Measurements from ENCODE around the gene NSD2. TPM values are rescaled to one million over a fixed set of nuclear protein-coding genes. Genes with fewer than 3 reads are reported as not detected.
A peak's percentile ranks its signal among the peaks of the same experiment; 100 is the strongest.

Gene NSD2
- polyA plus RNA-seq, 1 donor from 2014 or later = 51.6 TPM

- Histone ChIP-seq H3K9ac (ENCODE audit: low read length) (peak overlapping the region; percentile 94), H3K9me3 (ENCODE audit: low read length) (no peaks in the 10 kb centered on the region), H3K4me3 (ENCODE audit: low read length) (peak overlapping the region; percentile 96), H3K36me3 (ENCODE audit: insufficient read depth, low read length) (no peaks in the 10 kb centered on the region), H3K9me2 (ENCODE audit: insufficient read depth, low read length) (no peaks in the 10 kb centered on the region), H3K4me2 (ENCODE audit: low read length) (peak overlapping the region; percentile 95), H3K27ac (ENCODE audit: low read length) (peak overlapping the region; percentile 96), H4K20me1 (ENCODE audit: insufficient read depth) (no peaks in the 10 kb centered on the region), H3F3A (ENCODE audit: insufficient read depth, low read length, poor library complexity, severe bottlenecking) (peaks cover 6% of the 10 kb centered on the region), H2AFZ (ENCODE audit: low read depth, low read length) (peak overlapping the region; percentile 75), H3K79me2 (replicated peaks; ENCODE audit: insufficient read depth, low read length) (peaks cover 30% of the 10 kb centered on the region), H3K27me3 (ENCODE audit: insufficient read depth, low read depth, low read length) (no peaks in the 10 kb centered on the region)
- TF ChIP-seq TAF1 (IDR thresholded peaks at IDR 0.05; ENCODE audit: low read depth) (no peak), POLR2AphosphoS5 (IDR thresholded peaks at IDR 0.05) (no peak), EP300 (conservative IDR thresholded peaks at IDR 0.05; ENCODE audit: poor library complexity, severe bottlenecking) (no peak), EZH2 (IDR thresholded peaks at IDR 0.05; ENCODE audit: borderline replicate concordance, insufficient read depth, low read length, poor library complexity, severe bottlenecking) (no peak), REST (IDR thresholded peaks at IDR 0.05; ENCODE audit: borderline replicate concordance) (no peak), RAD21 (conservative IDR thresholded peaks at IDR 0.05) (peak; percentile 9), SMC3 (conservative IDR thresholded peaks at IDR 0.05; ENCODE audit: poor library complexity) (peak; percentile 33), MXI1 (conservative IDR thresholded peaks at IDR 0.05; ENCODE audit: poor library complexity, severe bottlenecking) (no peak)
- TF ChIP-seq, protein P1, sequence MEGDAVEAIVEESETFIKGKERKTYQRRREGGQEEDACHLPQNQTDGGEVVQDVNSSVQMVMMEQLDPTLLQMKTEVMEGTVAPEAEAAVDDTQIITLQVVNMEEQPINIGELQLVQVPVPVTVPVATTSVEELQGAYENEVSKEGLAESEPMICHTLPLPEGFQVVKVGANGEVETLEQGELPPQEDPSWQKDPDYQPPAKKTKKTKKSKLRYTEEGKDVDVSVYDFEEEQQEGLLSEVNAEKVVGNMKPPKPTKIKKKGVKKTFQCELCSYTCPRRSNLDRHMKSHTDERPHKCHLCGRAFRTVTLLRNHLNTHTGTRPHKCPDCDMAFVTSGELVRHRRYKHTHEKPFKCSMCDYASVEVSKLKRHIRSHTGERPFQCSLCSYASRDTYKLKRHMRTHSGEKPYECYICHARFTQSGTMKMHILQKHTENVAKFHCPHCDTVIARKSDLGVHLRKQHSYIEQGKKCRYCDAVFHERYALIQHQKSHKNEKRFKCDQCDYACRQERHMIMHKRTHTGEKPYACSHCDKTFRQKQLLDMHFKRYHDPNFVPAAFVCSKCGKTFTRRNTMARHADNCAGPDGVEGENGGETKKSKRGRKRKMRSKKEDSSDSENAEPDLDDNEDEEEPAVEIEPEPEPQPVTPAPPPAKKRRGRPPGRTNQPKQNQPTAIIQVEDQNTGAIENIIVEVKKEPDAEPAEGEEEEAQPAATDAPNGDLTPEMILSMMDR (IDR thresholded peaks at IDR 0.05; ENCODE audit: poor library complexity, severe bottlenecking) = peak; percentile 47
Observed at GRCh38 chr4:2009651-2010233, 138.5 kb downstream of the NSD2 start.

DNA sequence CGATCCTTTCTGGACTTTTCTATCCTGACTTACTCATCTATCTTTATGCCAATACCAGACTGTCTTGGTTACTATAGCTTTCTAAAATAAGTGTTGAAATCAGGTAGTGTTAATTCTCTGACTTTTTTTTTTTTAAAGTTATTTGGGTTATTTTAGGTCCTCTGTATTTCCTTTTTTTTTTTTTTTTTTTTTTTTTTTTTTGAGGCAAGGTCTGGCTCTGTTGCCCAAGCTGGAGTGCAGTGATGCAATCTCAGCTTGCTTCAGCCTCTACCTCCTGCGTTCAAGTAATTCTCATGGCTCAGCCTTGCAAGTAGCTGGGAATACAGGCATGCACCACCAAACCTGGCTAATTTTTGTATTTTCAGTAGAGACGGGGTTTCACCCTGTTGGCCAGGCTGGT, 140.4 kb downstream of the NSD2 start:
- Histone ChIP-seq H3F3A (ENCODE audit: insufficient read depth, low read length, poor library complexity, severe bottlenecking) (peaks cover 6% of the 10 kb centered on the region), H3K79me2 (replicated peaks; ENCODE audit: insufficient read depth, low read length) (peaks cover 17% of the 10 kb centered on the region), H3K9ac (ENCODE audit: low read length) (no peak overlapping the region), H3K4me3 (ENCODE audit: low read length) (no peak overlapping the region), H3K27ac (ENCODE audit: low read length) (no peak overlapping the region), H3K9me3 (ENCODE audit: low read length) (no peaks in the 10 kb centered on the region), H2AFZ (ENCODE audit: low read depth, low read length) (no peak overlapping the region), H3K9me2 (ENCODE audit: insufficient read depth, low read length) (no peaks in the 10 kb centered on the region), H3K36me3 (ENCODE audit: insufficient read depth, low read length) (no peaks in the 10 kb centered on the region), H3K4me2 (ENCODE audit: low read length) (no peak overlapping the region), H3K27me3 (ENCODE audit: insufficient read depth, low read depth, low read length) (no peaks in the 10 kb centered on the region), H4K20me1 (ENCODE audit: insufficient read depth) (no peaks in the 10 kb centered on the region)
- TF ChIP-seq POLR2AphosphoS5 (IDR thresholded peaks at IDR 0.05) (no peak), EP300 (conservative IDR thresholded peaks at IDR 0.05; ENCODE audit: poor library complexity, severe bottlenecking) (no peak), RAD21 (conservative IDR thresholded peaks at IDR 0.05) (no peak)
